Uterus (tissue), 4 donors: ENCODE data around the gene SNTG2. TPM values are rescaled to one million over a fixed set of nuclear protein-coding genes. Genes with fewer than 3 reads are reported as not detected.

ENCODE experiments used
- DNase-seq, 2 donors: peaks; one replicate each; pipeline ENCODE4 v3.0.0-alpha.2; 2019 to 2020
- H3K27ac ChIP-seq, 2 donors: fragments of 200-600 bp; sonication (generic); 1 replicate in 1 of 2; 2 replicates in 1 of 2; pipeline ENCODE4 v1.5.1; 2016 to 2018
- H3K27me3 ChIP-seq, 2 donors: fragments of 200-600 bp; sonication (generic); one replicate each; pipeline ENCODE4 v1.5.1; 2018 to 2019; ENCODE audit warnings: control low read depth in 1 of 2
- H3K36me3 ChIP-seq, 2 donors: fragments of 200-600 bp; sonication (generic); one replicate each; pipeline ENCODE4 v1.5.1; 2019; ENCODE audit warnings: control low read depth in 1 of 2
- H3K4me1 ChIP-seq, 2 donors: fragments of 200-600 bp; sonication (generic); one replicate each; pipeline ENCODE4 v1.5.1; 2018 to 2019; ENCODE audit warnings: control low read depth in 1 of 2
- H3K4me3 ChIP-seq, 2 donors: fragments of 200-600 bp; sonication (generic); 1 replicate in 1 of 2; 2 replicates in 1 of 2; pipeline ENCODE4 v1.5.1; 2018 to 2019; ENCODE audit warnings: mild to moderate bottlenecking in 1 of 2
- H3K9me3 ChIP-seq, 2 donors: fragments of 200-600 bp; sonication (generic); one replicate each; pipeline ENCODE4 v1.5.1; 2019; ENCODE audit warnings: control low read depth in 1 of 2
- POLR2A ChIP-seq, 2 donors: fragments of 450-650 bp; IDR thresholded peaks; one replicate each; pipeline ENCODE4 v1.6.1; 2016; ENCODE audit warnings: antibody characterized with exemption in 2 of 2, mild to moderate bottlenecking in 1 of 2, moderate library complexity in 1 of 2
- intact Hi-C: fragments of 100-400 bp; cut with DNase I; formaldehyde crosslinking; loops from one replicate; pipeline ENCODE4 v1.15.1; 2023; ENCODE audit warnings: low total_unique reads
- total RNA-seq, 4 donors: library from RNA; depleted of rRNA in 3 of 4; stranded (reverse); fragments of >200 nt in 3 of 4; gene quantifications; one replicate each; pipeline versions ENCODE4 v1.1.0 to v1.2.4, GENCODE V29; 2014 to 2023
- TF ChIP-seq, protein P1 (sequence below), 4 experiments: fragments of 200-600 bp in 2 of 4; fragments of 450-650 bp in 2 of 4; sonication (generic) in 2 of 4; IDR thresholded peaks; one replicate each; pipeline ENCODE4 v1.5.1; 2016 to 2019; ENCODE audit warnings: antibody characterized with exemption in 4 of 4, mild to moderate bottlenecking in 2 of 4, moderate library complexity in 1 of 4
- donor health status: DM: yes; HTN: yes; CAD: no.

SNTG2 gene
- total RNA-seq, 4 donors from 2014 or later, result 3.2 to 46.2 (median 31.4) TPM

DNA sequence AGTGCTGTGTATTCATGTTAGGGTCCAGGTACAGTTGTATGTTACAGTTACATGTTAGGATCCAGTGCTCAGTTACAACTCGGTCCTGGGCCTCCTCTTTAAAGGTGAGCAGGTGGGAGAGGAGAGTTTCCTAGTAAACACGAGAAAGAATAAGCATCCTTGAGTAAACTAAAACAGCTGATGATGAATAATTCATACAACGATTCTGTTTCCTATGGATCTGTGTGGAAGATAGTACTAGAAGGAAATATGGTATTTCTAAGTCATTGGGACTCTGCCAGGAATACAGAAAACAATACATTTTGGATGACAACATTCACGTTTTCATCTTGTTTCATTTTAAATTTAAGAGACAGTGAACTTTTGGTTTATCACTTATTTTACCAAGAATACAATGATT lies 29.5 kb downstream of the SNTG2 start:
- H3K9me3 ChIP-seq, result no peaks in the 10 kb centered on the region
- DNase-seq, result no peak
- no peak overlapping the region for H3K27ac ChIP-seq
- H3K4me3 ChIP-seq, result no peak overlapping the region
- H3K27me3 ChIP-seq, result no peaks in the 10 kb centered on the region
- TF ChIP-seq, protein P1, sequence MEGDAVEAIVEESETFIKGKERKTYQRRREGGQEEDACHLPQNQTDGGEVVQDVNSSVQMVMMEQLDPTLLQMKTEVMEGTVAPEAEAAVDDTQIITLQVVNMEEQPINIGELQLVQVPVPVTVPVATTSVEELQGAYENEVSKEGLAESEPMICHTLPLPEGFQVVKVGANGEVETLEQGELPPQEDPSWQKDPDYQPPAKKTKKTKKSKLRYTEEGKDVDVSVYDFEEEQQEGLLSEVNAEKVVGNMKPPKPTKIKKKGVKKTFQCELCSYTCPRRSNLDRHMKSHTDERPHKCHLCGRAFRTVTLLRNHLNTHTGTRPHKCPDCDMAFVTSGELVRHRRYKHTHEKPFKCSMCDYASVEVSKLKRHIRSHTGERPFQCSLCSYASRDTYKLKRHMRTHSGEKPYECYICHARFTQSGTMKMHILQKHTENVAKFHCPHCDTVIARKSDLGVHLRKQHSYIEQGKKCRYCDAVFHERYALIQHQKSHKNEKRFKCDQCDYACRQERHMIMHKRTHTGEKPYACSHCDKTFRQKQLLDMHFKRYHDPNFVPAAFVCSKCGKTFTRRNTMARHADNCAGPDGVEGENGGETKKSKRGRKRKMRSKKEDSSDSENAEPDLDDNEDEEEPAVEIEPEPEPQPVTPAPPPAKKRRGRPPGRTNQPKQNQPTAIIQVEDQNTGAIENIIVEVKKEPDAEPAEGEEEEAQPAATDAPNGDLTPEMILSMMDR (IDR thresholded peaks at IDR 0.05), result no peak
- TF ChIP-seq POLR2A (IDR thresholded peaks at IDR 0.05), result no peak
- intact Hi-C loops, result no loop called here
- H3K4me1 ChIP-seq, result no peaks in the 10 kb centered on the region
- H3K36me3 ChIP-seq, result no peaks in the 10 kb centered on the region

DNA sequence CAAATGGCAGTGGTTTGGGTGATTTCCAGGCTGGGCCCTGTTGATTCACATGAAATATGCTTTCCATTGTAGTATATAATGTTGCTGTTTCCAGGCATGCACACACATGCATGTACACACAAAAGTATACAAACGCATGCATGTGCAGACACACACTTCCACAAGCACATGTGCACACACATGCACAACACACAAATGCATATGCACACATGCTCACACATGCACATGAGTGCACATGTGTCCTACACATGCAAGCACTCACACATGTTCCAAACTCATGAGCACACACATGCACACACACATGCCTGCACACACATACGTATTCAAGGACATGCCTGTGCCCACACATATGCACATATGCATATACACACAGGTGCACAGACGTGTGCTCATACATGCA lies 30.6 kb downstream of the SNTG2 start:
- Histone ChIP-seq H3K27me3 (no peaks in the 10 kb centered on the region), H3K4me3 (no peak overlapping the region), H3K27ac (no peak overlapping the region), H3K4me1 (no peaks in the 10 kb centered on the region), H3K9me3 (no peaks in the 10 kb centered on the region), H3K36me3 (no peaks in the 10 kb centered on the region)
- intact Hi-C loops, result no loop called here
- DNase-seq, result no peak
- TF ChIP-seq, protein P1 (IDR thresholded peaks at IDR 0.05), result no peak
- TF ChIP-seq POLR2A (IDR thresholded peaks at IDR 0.05), result no peak

DNA sequence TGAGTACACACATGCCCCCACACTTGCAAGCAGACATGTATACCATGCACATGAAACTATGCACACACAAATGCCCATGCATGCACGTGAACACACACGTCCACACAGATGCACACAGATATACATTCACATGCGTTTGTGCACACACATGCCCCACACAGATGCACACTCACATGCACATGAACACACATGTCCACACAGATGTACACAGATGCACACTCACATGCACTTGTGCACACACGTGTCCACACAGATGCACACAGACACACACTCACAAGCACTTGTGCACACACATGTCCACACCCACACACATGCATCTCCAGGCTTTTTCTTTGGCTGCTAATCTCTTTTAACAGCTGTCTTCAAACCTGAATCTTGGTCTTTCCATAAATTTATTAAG lies 31.1 kb downstream of the SNTG2 start:
- H3K27ac ChIP-seq, result no peak overlapping the region
- intact Hi-C loops, result no loop called here
- H3K4me1 ChIP-seq, result no peaks in the 10 kb centered on the region
- no peaks in the 10 kb centered on the region for H3K9me3 ChIP-seq
- no peaks in the 10 kb centered on the region for H3K27me3 ChIP-seq
- H3K36me3 ChIP-seq, result no peaks in the 10 kb centered on the region
- no peak overlapping the region for H3K4me3 ChIP-seq
- no peak for DNase-seq
- no peak for TF ChIP-seq POLR2A (IDR thresholded peaks at IDR 0.05)
- TF ChIP-seq, protein P1 (IDR thresholded peaks at IDR 0.05), result no peak

DNA sequence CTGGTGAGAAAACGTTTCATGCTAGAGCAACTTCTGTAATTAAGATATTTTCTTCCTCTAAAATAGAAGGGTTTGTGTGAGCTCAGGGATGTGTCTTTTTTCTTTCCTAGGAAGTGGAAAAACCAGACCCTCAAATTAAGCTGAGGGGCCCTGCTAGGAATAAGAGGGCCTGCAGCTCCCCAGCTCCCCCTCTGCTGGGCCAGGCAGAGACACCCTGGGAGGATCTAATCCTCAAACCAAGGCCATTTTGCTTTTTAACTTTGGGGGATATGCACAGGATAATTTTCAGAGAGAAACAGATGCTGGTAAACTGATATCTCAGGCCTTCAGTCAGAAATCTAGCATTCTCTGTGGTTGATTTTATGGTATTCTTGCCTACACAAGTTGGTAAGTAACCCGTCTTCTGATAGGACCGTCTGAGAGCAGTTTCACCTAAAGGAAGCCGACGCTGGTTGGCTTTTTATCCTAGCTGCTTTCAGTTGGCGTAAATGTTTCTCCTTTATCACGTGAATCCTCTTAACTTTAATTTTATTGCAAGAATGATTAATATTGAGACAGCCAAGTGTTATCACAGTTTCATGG lies 34.8 kb downstream of the SNTG2 start:
- H3K4me1 ChIP-seq, result no peaks in the 10 kb centered on the region
- TF ChIP-seq, protein P1 (IDR thresholded peaks at IDR 0.05), result no peak
- no peak for TF ChIP-seq POLR2A (IDR thresholded peaks at IDR 0.05)
- intact Hi-C loops, result no loop called here
- H3K9me3 ChIP-seq, result no peaks in the 10 kb centered on the region
- H3K27me3 ChIP-seq, result no peaks in the 10 kb centered on the region
- H3K4me3 ChIP-seq, result no peak overlapping the region
- no peak for DNase-seq
- H3K36me3 ChIP-seq, result no peaks in the 10 kb centered on the region
- no peak overlapping the region for H3K27ac ChIP-seq

DNA sequence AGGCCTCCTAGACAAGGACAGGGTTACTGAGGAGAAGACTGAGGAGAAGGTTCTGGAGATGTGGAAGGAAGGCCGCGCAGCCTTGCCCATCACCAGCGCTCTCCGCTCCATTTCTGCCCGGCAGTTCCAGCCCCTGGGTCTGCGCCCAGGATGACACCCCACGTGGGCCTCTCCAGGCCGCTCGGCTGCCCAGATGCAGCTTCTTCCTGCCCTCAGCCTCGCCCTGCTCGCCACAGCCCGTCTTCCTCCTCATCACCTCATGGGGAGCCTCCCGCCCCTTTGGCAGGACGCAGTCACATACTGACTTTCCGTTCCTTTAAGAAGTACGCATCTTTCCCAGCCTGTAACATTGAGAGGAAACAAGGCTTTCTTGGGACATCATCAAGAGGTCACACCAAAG lies 37.1 kb downstream of the SNTG2 start:
- no peak overlapping the region for H3K4me3 ChIP-seq
- no peaks in the 10 kb centered on the region for H3K36me3 ChIP-seq
- DNase-seq, result no peak
- TF ChIP-seq, protein P1 (IDR thresholded peaks at IDR 0.05), result no peak
- TF ChIP-seq POLR2A (IDR thresholded peaks at IDR 0.05), result no peak
- intact Hi-C loops, result no loop called here
- no peaks in the 10 kb centered on the region for H3K27me3 ChIP-seq
- no peak overlapping the region for H3K27ac ChIP-seq
- no peaks in the 10 kb centered on the region for H3K9me3 ChIP-seq
- H3K4me1 ChIP-seq, result no peaks in the 10 kb centered on the region
